HL-60 (cell line): ENCODE measurements around the gene KCNQ1OT1.

Source experiments
- DNase-seq, 2 experiments: peaks; one replicate each; pipeline ENCODE4 v3.0.0-alpha.2; 2010 to 2020; ENCODE audit warnings: low read depth in 1 of 2, low spot score in 1 of 2
- H3K27ac ChIP-seq: fragments of 250-450 bp; sonication (Bioruptor Pico); replicated peaks from 2 replicates; pipeline ENCODE4 v1.5.1; 2020; ENCODE audit warnings: mild to moderate bottlenecking, moderate library complexity
- H3K27me3 ChIP-seq: fragments of 250-450 bp; sonication (Bioruptor Pico); 2 replicates; pipeline ENCODE4 v1.5.1; 2021; ENCODE audit warnings: mild to moderate bottlenecking, moderate library complexity; ENCODE audit not compliant: insufficient read depth, poor library complexity, severe bottlenecking
- H3K4me3 ChIP-seq: replicated peaks from 2 replicates; pipeline ENCODE4 v1.5.1; 2011; ENCODE audit warnings: mild to moderate bottlenecking, control low read depth, low read length; ENCODE audit not compliant: insufficient read depth
- CTCF ChIP-seq: IDR thresholded peaks from one replicate; pipeline ENCODE4 v1.5.1; 2011; ENCODE audit warnings: low read length, control low read depth, inconsistent platforms; ENCODE audit not compliant: insufficient read depth
- GABPA ChIP-seq: IDR thresholded peaks from 2 replicates; pipeline ENCODE4 v1.6.1; 2012; ENCODE audit warnings: low read depth
- POLR2AphosphoS5 ChIP-seq: IDR thresholded peaks from 2 replicates; pipeline ENCODE4 v1.6.1; 2012; ENCODE audit warnings: low read depth
- REST ChIP-seq: IDR thresholded peaks from 2 replicates; pipeline ENCODE4 v1.6.1; 2012; ENCODE audit warnings: low read depth; ENCODE audit not compliant: insufficient replicate concordance
- SPI1 ChIP-seq: IDR thresholded peaks from 2 replicates; pipeline ENCODE4 v1.6.1; 2012; ENCODE audit warnings: low read depth, mild to moderate bottlenecking, borderline replicate concordance

Gene KCNQ1OT1

GRCh38 chr11:2579315-2580060 lies 120.3 kb downstream of the KCNQ1OT1 start:
- no peak for TF ChIP-seq GABPA
- no peak for TF ChIP-seq REST
- TF ChIP-seq SPI1, result no peak
- no peak for TF ChIP-seq POLR2AphosphoS5
- no peak overlapping the region for H3K27ac ChIP-seq
- H3K4me3 ChIP-seq, result no peak overlapping the region
- DNase-seq, result no peak
- no peaks in the 10 kb centered on the region for H3K27me3 ChIP-seq

DNA sequence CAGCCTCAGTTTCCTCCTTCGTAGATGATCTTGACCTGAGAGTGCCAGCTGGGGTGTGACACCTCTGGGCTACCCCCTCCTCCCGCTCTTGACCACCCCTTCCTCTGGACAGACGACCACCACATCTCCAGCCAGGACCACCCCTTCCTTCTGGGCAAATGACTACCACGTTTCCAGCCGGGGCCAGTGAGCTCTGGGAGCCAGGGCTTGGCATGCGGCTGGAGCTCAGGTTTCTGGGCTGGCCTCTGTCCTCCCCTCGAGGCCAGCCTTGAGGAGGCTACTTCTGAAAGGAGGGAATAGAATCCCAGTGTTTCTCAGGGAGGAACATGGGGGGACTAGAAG lies 120.9 kb downstream of the KCNQ1OT1 start:
- Histone ChIP-seq H3K4me3 (no peak overlapping the region), H3K27ac (no peak overlapping the region), H3K27me3 (no peaks in the 10 kb centered on the region)
- TF ChIP-seq CTCF, result no peak
- TF ChIP-seq POLR2AphosphoS5, result no peak
- TF ChIP-seq SPI1, result no peak
- no peak for TF ChIP-seq REST
- TF ChIP-seq GABPA, result no peak
- no peak for DNase-seq

GRCh38 chr11:2577991-2578928 lies 121.5 kb downstream of the KCNQ1OT1 start:
- DNase-seq, result no peak
- H3K4me3 ChIP-seq, result no peak overlapping the region
- no peaks in the 10 kb centered on the region for H3K27me3 ChIP-seq
- H3K27ac ChIP-seq, result no peak overlapping the region
- TF ChIP-seq GABPA (no peak), CTCF (no peak), POLR2AphosphoS5 (no peak), REST (no peak), SPI1 (no peak)
